ENCODE measurements around the gene ZFHX3.
A peak's percentile ranks its signal among the peaks of the same experiment; 100 is the strongest.

Gene ZFHX3

GRCh38 chr16:73059779-73060615 is 12.1 kb upstream of the ZFHX3 start:
- DNase-seq (ENCODE audit: low read depth), result no peak
- TF ChIP-seq CTCF (conservative IDR thresholded peaks at IDR 0.05; ENCODE audit: control insufficient read depth, insufficient read depth, low read depth, low read length), result no peak
- no peak overlapping the region for H3K4me3 ChIP-seq (ENCODE audit: control insufficient read depth, low read depth, low read length)

GRCh38 chr16:73058616-73059409 is 10.9 kb upstream of the ZFHX3 start:
- DNase-seq (ENCODE audit: low read depth), result peak; percentile 41
- H3K4me3 ChIP-seq (ENCODE audit: control insufficient read depth, low read depth, low read length), result peak overlapping the region; percentile 62
- no peak for TF ChIP-seq CTCF (conservative IDR thresholded peaks at IDR 0.05; ENCODE audit: control insufficient read depth, insufficient read depth, low read depth, low read length)

GRCh38 chr16:73058221-73058615 is 10.3 kb upstream of the ZFHX3 start:
- no peak for TF ChIP-seq CTCF (conservative IDR thresholded peaks at IDR 0.05; ENCODE audit: control insufficient read depth, insufficient read depth, low read depth, low read length)
- peak overlapping the region; percentile 62 for H3K4me3 ChIP-seq (ENCODE audit: control insufficient read depth, low read depth, low read length)
- no peak for DNase-seq (ENCODE audit: low read depth)

- DNase-seq (ENCODE audit: low read depth), result no peak
- no peak for TF ChIP-seq CTCF (conservative IDR thresholded peaks at IDR 0.05; ENCODE audit: control insufficient read depth, insufficient read depth, low read depth, low read length)
- H3K4me3 ChIP-seq (ENCODE audit: control insufficient read depth, low read depth, low read length), result peak overlapping the region; percentile 50
These were observed 9.6 kb upstream of the ZFHX3 start for GRCh38 chr16:73057291-73058210.

GRCh38 chr16:73056921-73057290 is 9.0 kb upstream of the ZFHX3 start:
- TF ChIP-seq CTCF (conservative IDR thresholded peaks at IDR 0.05; ENCODE audit: control insufficient read depth, insufficient read depth, low read depth, low read length), result no peak
- no peak for DNase-seq (ENCODE audit: low read depth)
- H3K4me3 ChIP-seq (ENCODE audit: control insufficient read depth, low read depth, low read length), result peak overlapping the region; percentile 50

GRCh38 chr16:73056448-73056847 is 8.5 kb upstream of the ZFHX3 start:
- no peak for TF ChIP-seq CTCF (conservative IDR thresholded peaks at IDR 0.05; ENCODE audit: control insufficient read depth, insufficient read depth, low read depth, low read length)
- no peak for DNase-seq (ENCODE audit: low read depth)
- H3K4me3 ChIP-seq (ENCODE audit: control insufficient read depth, low read depth, low read length), result peak overlapping the region; percentile 50
